NCI-H128 (cell line): ENCODE measurements around the gene NAE1.

Experiments
- DNase-seq: peaks from one replicate; lab custom pipeline; 2025; ENCODE audit not compliant: unreplicated experiment; lab: John Stamatoyannopoulos, UW

The NAE1 gene

DNA sequence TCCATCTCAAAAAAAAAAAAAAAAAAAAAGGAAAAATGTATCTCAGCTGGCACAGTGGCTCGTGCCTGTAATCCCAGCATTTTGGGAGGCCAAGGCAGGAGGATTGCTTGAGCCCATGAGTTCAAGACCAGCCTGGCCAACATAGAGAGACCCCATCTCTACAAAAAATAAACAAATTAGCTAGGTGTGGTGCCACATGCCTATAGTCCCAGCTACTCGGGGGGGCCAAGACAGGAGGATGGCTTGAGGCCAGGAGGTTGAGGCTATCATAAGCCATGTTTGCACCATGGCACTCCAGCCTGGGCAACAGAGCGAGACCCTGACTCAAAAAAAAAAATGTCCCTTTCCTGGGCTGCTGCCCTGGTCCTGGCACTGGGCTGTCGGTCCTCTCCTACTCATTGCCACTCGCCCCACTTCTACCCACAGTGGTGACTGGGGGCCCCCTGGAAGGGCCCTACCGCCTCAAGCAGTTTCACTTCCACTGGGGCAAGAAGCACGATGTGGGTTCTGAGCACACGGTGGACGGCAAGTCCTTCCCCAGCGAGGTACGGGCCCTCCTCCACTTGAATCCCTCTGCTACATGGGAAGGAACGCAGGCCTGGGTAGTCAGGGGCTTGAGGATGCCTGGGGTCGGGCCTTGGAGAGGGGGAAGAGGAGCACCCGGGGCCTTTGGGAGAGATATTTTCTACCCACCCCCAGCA lies 19.5 kb upstream of the NAE1 start:
- no peak for DNase-seq

DNA sequence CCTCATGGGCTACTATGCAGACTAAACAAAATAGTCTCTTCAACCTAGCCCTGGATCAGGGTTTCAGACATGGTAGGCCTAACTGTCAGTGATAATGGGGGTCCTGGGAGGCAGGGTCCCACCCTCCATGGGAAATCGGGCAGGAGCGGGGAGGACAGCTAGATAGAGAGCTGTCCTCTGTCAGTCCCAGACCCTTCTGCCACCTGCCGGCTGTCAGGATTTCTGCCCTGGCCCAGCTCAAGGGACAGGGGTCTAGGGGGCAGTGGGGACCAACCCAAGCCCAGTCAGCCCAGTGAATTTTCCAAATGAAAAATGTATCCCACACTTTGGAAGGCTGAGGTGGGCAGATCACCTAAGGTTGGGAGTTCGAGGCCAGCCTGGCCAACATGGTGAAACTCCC lies 18.8 kb upstream of the NAE1 start:
- DNase-seq: no peak

GRCh38 chr16:66849021-66849420 lies 18.2 kb upstream of the NAE1 start:
- DNase-seq: no peak

GRCh38 chr16:66848172-66848571 lies 17.4 kb upstream of the NAE1 start:
- DNase-seq: no peak

- DNase-seq: no peak
These were observed 16.8 kb upstream of the NAE1 start for GRCh38 chr16:66847533-66848067.

DNA sequence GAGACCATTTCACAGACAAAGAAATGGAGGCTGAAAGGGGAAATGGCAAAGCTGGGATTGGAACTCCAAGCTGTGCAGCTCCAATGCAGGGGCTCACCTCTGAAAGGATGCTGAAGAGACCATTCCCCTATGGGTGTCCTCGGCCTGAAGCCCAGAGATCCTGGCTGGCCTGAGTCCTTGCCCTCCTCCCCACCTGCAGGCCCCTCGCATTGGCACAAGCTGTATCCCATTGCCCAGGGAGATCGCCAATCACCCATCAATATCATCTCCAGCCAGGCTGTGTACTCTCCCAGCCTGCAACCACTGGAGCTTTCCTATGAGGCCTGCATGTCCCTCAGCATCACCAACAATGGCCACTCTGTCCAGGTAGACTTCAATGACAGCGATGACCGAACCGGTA lies 16.1 kb upstream of the NAE1 start:
- no peak for DNase-seq

DNA sequence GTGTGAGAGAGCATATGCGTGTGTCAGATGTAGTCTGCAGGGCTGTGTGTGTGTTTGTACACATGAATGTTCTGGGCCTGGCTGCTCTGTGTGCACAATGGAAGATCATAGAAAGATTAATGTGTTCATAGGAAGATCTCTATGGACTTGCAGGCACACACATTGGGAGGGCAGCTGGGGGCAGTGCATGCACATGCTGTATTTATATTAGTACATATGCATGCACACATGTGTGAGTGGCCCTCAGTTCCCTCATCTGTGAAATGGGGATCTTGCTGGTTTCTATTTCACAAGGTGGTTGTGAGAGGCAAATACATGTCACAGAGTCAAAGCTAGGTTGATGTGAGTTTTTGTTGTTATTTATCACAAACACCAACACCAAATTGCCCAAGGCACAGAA lies 15.5 kb upstream of the NAE1 start:
- DNase-seq: no peak

- no peak for DNase-seq
These were observed 15.0 kb upstream of the NAE1 start for GRCh38 chr16:66845791-66846221.

DNA sequence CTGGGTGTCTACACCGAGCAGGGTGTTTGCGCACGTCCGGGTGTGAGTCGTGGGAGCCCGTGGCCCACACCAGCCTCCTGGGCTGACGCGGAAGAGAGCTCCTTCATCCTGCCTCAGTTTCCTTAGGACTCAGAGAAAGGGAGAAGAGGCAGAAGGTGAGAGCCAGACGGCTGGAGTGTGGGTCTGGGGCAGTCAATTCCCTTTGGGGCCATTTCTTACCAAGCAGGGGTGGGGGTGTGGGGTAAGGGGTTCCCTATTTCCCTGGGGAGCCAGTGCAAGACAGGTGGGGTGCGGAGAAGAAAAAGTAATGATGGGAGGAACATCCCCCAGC lies 14.3 kb upstream of the NAE1 start:
- no peak for DNase-seq

GRCh38 chr16:66844342-66845079 lies 13.7 kb upstream of the NAE1 start, which contains the start of gene CA7:
TSS of gene CA7 (plus strand) at chr16:66844414. CDS start at chr16:66844488, 74 bp downstream.
- DNase-seq: no peak

- no peak for DNase-seq
These were observed 13.2 kb upstream of the NAE1 start for GRCh38 chr16:66844009-66844341.

DNA sequence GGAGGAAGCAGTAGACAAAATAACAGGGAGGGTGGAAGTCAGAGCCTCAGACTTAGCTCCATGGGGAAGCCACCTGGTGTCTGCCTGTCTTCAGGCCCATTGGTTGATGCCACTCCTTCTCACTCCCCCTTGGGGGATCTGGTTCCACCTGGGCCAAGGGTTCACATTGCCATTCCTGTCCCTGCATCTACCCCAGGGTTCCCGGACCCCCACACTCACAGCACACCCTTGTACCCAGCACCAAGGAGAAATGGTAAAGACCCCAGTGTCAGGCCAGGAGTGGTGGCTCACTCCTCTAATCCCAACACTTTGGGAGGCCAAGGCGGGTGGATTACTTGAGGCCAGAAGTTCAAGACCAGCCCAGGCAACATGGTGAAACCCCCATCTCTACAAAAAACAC lies 12.4 kb upstream of the NAE1 start:
- DNase-seq: no peak

DNA sequence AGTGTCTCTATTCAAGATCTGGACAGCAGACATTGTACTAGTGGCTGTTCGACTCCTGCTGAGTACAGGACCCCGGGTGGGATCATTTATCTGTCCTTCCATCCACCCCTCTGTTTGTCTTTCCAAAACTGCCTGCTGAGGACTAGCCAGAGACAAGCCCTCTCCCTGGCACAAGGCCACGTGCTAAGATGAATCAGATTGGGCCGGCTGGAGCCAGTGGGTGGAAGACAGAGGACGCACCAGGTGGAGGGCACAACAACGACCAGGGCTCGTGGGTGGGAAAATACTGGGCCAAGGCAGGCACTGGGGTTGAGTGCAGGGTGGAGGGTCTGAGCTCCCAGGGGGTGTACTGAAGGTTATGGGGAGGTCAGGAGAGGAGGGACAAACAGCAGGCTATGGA lies 12.0 kb upstream of the NAE1 start:
- DNase-seq: no peak

GRCh38 chr16:66841366-66841765 lies 10.6 kb upstream of the NAE1 start:
- DNase-seq: no peak

DNA sequence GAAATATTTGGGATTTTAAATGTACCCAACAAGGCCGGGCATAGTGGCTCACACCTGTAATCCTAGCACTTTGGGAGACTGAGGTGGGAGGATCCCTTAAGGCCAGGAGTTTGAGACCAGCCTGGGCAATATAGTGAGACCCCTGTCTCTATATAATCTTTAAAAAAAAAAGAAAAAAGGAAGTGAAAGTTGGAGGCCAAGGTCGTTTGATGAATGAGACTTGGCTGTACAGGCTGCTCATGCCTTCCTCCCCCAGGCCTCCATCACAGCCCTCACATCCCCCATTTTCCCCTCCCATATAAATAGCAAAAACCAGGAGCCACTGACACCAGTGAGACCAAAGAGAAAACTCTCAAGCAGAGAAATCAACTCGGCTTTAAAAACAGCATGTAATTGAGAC lies 10.1 kb upstream of the NAE1 start:
- no peak for DNase-seq

DNA sequence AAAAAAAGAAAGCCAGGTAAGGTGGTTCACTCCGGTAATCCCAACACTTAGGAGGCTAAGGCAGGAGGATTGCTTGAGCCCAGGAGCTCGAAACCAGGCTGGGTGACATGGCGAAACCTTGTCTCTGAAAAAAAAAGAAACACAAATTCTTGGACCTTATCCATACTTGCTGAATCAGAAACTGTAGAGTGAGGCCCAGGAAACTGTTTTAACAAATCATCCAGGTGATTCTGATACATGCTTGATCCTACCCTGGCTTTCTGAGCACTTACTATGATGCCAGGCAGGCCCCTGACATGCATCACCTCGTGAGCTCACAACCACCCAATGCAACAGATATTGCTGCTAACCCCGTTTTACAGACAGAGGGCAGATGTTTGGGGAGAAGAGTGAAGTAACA lies 4.0 kb upstream of the NAE1 start:
- no peak for DNase-seq

DNA sequence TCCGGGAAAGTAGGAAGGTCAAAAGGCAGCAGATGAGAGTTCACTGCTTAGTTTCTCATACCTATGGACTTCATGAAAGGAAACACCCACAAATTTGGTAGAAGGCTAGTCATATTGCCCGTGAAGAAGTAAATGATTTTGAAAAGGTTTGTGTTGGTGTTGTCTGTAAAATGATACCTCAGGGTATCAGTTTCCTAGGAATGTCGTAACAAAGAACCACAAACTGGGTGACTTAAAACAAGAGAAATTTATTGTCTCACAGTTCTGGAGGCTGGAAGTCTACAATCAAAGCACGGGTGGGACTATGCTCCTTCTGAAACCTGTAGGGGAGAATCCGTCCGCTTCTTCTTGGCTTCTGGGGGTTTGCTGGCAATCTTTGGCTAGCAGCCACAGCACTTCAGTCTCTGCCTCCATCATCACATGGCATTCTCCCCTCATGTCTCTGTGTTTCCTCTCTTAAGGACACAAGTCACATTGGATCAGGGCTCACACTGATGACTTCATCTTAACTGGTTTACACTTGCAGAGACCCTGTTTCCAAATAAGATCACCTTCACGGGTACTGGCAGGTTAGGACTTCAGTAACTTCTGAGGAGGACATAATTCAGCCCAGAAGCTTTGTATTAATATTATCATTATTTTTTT lies 2.0 kb upstream of the NAE1 start:
- no peak for DNase-seq

DNA sequence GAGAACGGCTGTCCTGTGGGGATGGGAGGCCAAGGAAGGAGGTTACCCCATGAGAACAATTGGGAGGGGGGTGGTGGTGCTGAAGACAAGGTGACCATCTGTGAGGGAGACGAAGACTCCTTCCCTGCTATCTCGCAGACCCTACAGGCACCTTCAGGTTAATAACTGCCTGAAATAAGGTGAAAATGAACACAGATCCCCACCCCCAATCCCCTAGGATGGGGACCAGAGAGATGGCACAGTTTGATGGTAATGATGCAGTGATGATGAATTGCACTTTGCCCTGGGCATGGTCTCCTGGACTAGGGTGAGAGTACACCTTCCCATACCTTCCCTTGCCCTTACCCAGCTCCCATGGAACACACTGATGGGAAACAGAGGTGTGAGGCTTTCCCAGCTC lies 1.4 kb upstream of the NAE1 start:
- DNase-seq: no peak

- DNase-seq: no peak
These were observed 6.8 kb downstream of the NAE1 start for GRCh38 chr16:66824006-66824405.

GRCh38 chr16:66814734-66815133 lies 16.0 kb downstream of the NAE1 start:
- no peak for DNase-seq

- DNase-seq: no peak
These were observed 19.7 kb downstream of the NAE1 start for GRCh38 chr16:66811043-66811442.

DNA sequence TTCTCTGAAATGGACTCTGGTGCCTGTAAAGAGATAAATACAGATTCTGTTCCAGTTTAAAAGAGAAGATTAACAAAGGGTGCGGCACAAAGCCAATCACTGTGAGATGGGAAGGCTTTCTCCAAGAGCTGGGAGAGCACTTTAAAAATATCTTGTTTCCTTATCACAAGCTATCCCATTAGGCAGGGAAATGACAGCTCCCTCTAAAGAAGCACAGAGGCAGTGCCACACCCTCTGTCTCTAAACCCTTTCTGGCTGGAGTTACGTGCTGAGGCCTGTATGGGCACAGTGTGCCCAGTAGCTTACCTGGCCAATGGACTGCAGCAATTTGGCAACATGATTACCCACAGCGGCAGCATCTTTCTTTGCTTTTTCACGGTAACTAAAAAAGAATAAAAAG lies 20.4 kb downstream of the NAE1 start:
- no peak for DNase-seq
